NOMO-1 (cell line): ENCODE measurements around the gene DMRTC2.
"Not testable (repeated sequence)": the region's sequence is repeated elsewhere in the genome, so short reads cannot be mapped to it uniquely, and the experiment has no call there.

Experiments
- DNase-seq, 2 experiments: peaks; one replicate each; lab custom pipeline; 2025; ENCODE audit not compliant: unreplicated experiment in 2 of 2; lab: John Stamatoyannopoulos, UW

Gene DMRTC2

DNA sequence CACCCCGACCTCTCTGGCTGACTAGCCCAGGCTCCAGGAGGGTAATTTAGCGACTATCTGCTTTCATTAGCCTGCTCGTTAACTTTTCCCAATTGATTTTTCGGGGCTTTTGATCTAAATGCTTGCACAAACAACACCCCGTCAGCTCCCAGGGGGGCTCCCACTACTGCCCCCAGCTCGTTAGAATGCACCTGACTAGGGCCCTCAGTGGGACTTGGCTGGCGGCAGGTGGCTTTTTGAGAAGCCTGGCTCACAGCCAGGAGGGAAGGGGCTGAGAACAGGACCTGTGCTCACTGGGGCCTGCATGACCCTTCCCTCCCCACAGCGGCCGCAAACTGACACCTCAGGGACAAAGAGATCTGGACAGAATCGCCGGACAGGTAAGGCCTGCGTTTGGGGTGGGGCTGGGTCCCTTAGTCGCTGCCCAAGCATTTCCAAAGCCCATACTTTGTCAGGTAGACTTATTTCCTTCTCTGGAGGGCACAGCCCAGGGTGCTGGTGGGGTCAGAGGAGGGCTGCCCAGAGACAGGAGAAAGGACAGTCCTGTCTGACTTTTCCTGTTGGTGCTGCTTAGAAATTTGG, 24.6 kb downstream of the DMRTC2 start:
- DNase-seq = no peak

DNA sequence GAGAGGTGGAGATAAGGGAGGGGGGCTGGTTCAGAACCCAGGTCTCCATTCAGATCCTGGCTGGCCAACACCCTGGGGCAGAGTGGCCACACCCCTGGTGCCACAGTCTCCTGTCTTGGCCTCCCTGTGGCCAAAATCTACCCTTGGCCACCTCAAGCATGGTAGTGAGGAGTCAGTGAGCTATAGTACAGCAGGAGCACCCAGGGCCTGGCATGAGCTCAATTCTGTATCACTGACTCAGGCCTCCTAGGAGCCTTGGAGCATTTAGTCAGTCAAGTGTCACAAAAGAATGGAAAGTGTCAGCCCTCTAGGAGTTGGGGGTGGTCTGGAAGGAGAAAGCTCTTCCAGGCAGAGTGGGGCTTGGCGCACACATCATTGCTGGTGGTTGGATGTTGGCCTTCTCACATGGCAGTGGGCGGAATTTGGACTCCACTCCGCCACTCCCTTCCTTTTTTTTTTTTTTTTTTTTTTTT, 25.6 kb downstream of the DMRTC2 start:
- no peak for DNase-seq

DNA sequence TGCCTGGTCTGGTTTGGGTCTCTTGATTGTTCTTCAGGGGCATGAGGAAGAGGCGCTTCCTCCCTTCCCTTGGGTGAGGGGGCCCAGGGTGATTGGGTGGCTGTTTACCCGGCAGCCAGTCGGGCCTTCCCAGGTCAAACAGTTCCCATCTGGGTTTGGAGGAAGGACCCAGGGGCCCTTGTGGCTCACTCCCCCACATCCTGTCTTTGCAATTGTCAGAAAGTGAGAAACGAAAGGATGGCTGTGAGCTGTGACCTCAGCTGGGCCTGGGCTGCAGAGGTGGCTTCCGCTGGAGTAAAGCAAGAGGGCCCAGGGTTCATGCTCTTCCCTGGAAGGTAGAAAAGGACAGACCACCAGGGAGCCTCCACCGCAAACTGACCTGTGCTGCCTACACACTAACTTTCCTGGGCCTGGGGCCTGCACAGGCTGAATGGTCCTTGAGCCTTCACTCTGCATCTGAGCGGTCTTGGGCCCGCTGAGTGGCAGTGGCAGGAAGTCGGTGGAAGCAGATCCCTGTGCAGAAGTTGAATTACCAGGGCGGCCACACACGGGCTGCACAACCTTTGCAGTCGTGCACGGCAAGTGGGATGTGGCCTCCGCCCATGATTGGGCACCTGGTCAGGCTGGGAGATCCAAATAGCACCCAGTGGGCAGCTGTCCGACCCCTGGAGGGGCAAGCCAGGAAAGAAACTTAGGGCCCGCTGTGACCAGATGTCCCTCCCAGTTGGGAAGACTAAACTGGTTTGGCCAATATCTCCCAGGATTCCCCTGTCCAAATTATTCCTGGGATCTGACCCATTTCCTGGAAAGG, 26.9 kb downstream of the DMRTC2 start:
- peak; percentile 40 to 49 for DNase-seq

DNA sequence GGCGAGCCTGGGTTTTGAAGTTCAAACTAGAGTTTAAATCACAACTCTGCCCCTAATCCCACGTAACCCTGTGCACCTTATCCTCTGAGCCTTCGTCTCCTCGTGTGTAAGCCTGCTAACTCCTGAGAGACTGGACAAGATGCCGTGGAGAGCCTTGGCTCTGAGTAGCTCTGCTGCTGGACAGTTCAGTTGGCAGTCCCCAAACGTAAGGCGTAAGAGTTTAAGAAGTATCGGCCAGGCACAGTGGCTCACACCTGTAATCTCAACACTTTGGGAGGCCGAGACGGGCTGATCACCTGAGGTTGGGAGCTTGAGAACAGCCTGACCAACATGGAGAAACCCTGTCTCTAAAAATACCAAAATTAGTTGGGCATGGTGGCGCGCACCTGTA, 27.5 kb downstream of the DMRTC2 start:
- no peak for DNase-seq

DNA sequence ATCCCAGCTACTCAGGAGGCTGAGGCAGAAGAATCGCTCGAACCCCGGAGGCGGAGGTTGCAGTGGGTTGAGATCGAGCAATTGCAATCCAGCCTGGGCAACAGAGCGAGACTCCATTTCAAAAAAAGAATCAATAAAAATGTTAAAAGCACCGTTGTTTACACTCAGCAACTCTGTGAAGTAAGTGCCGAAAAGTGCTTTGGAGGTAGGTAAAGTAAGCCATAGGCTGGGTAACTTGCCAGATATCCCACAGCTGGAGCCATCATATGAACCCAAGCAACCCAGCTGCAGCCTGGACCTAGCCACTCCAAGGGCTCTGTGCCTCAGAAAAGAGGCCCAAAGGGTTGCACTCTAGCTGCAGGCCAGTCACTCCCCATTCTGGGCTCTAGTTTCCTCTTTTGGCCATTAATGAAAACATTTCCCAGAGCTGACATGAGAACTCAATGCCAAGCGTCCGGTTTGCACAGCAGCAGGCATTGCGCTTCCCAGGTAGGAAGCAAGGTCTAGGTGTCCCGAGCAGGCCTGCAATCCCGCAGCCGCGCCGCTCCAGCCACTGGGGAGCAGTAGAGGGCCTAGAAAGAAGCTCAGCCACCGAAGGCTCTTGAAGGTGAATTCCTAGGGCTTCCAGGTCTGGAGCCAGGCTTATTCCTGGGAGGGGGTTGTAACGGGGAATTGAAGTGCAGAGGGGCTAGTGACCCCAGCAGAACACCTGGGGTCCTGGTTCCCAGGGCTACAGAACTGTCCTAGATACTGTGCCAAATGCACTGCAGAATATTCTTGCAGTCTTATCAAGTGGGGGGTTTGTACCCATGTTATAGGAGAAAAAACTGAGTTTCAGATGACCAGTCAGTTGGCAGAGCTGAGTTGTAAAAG, 28.2 kb downstream of the DMRTC2 start:
- peak; percentile 25 to 57 for DNase-seq

DNA sequence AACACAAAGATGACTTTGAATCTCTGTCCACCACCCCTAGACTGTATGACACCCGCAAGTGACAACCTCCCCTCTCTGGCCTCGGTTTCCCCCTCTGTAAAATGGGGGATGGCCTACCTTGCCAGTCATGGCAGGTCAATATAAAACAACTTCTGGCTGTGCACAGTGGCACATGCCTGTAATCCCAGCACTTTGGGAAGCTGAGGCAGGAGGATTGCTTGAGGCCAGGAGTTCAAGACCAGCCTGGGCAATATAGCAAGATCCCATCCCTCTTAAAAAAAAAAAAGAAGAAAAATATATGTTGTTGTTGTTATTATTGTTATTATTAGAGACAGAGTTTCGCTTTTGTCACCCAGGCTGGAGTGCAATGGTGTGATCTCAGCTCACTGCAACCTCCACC, 31.1 kb downstream of the DMRTC2 start:
- DNase-seq = not testable (repeated sequence)

DNA sequence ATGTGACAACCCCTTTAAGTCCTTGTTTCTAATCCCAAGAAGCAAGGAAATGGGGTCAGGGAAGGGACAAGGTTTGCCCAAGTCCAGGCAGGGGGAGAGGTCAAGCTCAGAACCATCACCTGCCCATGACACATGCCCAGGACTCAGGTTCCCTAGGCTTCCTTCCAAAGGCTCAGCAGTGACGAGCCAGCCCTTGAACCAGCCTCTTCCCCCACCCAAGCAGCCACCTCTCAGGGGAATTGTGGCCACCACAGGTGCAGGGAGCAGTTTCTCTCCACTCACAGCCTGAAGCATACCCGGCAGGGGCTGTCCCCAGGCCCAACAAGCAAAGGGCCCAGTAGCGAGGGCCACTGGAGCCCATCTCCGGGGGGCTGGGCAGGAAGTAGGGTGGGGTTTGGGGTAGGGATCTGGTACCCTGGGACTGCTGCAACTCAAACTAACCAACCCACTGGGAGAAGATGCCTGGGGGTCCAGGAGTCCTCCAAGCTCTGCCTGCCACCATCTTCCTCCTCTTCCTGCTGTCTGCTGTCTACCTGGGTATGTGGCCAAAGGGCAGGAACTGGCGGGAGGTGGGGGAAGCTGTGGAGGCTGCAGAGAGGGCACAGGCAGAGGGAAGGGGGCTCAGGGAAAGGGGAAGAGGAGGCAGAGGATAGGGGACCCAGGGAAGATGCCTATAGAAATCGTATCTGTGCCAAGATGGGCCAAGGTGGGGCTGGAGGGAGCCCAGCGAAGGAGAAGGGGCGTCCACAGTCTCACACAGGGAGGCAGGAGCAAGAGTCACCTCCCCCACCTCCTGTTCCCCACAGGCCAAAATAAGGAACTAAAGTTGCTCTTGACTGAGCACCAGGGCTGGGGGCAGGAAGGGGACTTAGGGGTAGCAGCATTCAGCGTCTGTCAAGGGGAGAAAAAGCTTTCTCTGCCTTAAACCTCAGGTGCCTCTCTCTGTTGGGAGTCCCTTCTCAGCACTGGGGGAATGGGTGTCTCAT, 32.3 kb downstream of the DMRTC2 start, which contains the start of gene CD79A:
Gene CD79A, plus strand, starts transcription at position 433 of the 986 bp plus-strand sequence. Its CDS starts 26 bp downstream, at position 459.
- peak; percentile 84 to 94 for DNase-seq

DNA sequence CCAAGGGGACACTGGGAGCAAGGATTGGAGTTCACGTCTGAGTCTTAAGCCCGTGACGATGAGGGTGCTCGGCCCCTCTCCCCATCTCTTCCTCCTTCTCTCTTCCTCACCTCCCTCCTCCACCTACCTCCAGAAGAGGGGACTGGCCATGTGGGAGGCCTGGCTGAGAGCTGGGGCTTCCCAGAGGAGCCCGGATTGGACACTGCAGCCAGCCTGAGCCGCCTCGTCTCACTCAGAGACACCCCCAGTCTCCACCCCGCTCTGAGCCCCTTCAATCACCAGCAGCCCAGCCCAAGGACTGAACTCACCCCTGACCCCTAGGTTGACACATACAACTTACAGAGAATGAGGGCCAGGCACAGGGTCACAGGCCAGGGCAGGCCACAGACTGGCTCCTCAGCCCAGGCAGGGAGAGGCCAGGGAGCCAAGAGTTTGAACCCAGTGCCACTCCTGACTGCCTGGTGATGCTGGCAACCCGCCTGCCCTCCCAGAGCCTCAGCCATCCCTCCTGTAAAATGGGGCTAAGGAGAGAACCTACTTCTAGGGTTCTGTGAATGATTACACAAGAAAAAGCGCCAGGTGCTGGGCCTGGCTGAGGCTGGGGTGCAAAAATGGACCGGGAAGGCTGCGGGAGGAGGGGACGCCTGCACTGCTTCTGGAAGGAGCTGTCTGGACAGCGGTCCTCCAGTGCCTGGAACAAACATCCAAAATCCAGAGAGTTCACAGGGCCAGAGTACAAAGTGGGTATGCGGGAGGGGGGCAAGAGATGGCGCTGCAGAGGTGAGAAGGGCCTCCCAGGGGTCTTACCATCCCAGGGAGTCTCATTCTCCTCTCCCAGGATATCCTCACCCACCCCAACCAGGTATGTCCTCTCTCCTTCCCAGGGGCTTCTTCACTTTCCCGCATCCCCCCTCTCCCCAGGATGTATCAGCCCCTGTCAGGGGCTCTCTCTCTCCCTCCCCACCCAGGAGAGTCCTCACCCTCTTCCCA, 33.4 kb downstream of the DMRTC2 start:
- DNase-seq = peak in 1 of 2 experiments; percentile 12

DNA sequence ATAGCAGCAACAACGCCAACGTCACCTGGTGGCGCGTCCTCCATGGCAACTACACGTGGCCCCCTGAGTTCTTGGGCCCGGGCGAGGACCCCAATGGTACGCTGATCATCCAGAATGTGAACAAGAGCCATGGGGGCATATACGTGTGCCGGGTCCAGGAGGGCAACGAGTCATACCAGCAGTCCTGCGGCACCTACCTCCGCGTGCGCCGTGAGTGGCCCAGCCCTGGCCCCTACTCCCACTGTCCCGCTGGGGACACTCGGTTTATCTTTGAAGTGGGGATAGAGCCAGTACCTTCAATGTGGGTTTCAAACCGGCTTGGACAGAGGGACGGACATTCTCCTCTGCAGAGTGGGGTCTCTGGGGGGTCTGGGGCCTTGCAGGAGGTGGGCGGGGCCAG, 34.2 kb downstream of the DMRTC2 start:
- no peak for DNase-seq

DNA sequence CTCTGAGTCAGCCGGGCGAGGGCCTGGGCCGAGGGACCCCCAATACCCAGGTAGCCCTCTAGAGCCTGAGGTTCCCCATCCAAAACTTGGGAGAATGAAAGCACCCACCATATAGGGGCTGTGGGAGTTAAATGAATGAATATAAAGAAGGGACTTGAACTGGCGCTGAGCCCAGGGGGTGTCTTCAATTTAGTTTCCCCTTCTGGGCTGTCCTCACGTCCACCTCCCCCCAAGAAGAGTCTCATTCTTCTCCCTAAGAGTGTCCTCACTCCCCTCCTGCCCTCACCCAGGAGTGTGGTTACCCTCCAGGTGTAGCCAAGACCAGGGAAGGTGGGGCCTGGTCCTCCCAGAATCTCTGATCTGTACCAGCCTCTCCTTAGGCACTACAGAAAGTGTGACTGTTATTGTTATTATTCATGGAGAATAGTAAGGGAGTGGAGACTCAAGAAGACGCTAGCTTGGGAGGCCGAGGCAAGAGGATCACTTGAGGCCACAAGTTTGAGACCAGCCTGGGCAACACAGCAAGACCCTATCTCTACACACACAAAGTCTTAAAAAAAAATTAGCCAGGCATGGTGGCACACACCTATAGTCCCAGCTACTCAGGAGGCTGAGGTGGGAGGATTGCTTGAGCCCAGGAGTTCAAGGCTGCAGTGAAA, 35.0 kb downstream of the DMRTC2 start:
- no peak for DNase-seq

DNA sequence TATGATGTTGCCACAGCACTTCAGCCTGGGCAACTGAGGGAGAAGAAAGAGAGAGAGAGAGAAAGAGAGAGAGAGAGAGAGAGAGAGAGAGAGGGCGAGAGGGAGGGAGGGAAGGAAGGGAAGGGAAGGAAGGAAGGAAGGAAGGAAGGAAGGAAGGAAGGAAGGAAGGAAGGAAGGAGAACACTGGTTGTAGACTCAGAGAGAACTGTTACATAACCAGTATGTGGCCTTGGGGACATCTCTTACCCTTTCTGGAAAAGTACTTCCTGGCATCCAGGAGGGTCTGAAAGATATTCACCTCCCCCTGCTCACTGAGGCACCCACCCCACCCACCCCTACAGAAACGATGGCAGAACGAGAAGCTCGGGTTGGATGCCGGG, 35.5 kb downstream of the DMRTC2 start:
- no peak for DNase-seq

DNA sequence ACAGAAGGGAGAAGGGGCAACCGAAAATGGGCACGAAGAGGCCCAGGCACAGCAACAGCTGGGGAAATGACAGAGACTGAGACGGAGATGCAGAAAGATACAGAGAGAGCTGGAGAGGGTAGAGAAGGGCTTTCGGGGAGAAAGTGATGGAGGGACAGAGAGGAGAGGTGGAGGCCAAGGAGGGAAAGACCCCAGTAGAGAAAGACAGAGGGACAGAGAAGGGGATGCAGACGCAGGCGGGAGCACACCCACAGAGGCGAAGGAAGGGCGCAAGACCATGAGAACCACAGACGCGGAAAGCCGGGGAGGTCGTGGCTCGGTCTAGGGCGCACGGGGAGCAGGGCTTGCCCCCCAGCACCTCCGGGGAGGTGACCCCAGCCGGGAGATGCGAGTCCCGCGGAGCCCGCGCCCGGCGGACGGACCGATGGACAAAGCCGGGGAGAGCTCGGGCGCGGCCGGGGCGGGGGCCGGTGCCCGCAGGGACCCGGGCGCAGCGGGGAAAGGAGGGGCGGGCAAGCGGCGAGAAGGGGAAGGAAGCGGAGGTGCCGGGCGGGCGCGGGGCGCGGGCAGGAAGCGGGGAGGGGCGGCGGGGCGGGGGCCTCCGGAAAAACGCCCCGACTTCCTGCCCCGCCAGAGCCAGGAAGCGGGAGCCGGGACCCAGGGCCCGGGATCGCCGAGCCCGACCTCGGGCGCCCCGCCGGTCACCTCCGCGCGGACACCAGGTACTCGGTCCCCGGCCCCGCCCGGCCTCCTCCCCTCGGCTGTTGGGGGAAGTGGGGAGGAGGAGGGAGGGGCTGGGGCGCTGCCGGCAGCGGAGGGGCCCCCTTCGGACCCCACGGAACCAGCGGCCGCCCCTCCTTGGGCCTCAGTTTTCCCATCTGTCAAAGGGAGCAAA, 38.0 kb downstream of the DMRTC2 start, which contains the start of gene ARHGEF1:
Gene ARHGEF1, plus strand, starts transcription at position 617 of the 895 bp plus-strand sequence. CDS start 4,899 bp downstream, outside the sequence.
- DNase-seq = peak; percentile 32 to 73

DNA sequence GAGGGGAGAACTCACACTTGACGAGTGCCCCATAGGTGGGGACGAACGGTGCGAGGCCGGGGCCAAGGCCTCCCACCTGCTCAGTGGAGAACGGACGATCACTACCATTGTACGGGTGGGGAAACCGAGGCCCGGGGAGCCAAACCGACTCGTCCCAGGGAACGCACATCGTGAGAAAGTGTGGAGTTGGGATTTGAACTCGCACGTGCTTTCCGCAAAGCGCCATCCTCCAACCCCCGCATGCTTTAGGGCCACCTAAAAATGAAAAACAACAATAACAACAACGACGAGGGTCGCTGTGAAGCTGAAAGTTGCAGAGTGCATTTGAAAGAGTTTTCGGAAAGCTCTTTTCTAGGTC, 38.6 kb downstream of the DMRTC2 start:
- no peak for DNase-seq

DNA sequence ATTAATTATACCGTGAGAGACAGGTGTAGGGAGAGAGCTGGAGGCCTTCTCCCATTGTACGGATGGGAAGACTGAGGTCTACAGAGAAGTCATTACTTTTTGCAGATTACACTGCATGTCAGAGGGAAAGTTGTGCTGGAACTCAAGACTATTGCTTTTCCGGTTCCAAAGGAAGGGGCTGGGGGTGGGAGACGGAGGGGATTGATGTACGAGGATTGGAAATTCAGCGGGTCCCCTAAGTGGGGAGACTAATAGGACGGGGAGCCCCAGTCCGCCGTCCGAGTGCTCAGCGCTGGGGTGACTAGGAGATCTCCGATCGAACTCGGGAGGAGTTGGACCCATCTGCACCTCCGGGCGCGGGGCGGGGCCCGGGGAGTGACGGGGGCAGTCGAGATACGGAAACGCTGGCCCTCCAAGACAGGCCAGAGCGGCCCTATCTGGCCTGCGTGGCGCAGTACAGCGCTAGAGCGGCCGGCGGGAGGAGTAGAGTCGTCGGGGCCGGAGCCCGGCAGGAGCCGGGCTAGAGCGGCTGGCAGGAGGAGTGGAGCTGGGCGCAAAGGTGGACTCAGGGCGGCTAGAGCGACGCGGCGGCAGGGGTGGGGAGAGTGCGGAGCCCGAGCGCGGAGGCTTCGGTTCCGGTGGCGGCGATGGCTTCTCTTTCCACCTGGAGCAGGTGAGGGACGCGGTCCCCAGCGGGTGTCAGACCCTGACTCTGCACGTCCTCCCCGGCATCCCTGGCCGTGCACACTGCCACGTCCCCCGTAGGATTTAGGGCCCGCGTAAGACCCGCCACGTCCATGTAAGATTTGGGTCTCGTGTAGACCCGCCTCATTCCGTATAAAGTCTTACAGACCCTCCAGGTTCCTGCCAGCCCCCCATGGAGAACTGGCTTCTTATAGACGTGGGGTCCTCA, 39.2 kb downstream of the DMRTC2 start:
- peak; percentile 96 to 98 for DNase-seq

DNA sequence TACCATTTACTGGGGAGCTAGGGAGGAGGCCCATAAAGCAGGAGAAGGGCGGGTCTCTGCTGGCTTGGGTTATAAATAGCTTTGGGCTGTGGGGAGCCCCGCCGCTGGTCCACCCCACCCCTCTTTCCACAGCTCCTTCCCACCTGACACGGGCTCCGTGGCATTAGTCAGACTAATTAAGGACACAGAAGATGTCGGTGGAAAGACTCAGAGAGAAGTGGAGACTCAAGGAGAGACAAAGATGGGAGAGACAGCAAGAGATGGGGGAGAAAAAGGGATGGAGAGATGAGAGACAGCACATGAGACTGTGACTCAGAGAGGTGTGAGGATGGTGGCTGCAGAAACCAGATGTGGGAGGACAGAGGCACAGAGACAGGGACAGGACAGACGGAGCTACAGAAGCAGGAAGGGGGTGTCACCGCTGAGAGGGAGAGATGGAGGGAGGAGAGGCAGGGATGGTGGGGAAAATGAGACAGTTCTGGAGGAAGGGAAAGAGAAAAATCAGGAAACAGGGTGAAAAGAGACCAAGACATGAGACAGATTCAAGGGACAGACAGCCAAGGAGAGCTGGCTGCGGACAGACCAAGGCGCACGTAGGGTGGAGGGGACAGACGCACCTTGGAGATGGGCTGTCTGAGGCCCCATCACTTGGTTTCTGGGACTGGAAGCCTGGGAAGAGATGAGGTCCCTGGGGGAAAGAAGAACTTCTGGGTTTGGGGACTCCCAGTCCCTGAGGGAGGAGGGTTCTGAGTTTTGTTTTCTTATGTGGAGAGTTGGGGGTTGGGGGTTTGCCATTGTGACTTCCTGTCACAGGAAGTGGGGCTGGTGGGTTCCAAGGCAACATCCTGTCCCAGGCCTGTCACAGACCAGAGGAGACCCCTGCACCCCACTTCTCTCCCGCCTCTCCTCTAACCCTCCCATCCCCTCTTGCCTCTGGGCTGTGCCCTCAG, 42.2 kb downstream of the DMRTC2 start:
- no peak for DNase-seq
